RWPE2 (cell line): Measurements from ENCODE around the gene CAMSAP3.

Experiments used
- ATAC-seq: fragments of 200-7000 bp; cut with Tn5 transposase; 3 replicates; pipeline ENCODE4 v1.9.1; 2021; ENCODE audit warnings: low read depth
- DNase-seq: peaks from one replicate; pipeline ENCODE4 v3.0.0-alpha.2; 2020; ENCODE audit warnings: low spot score
- H3K27ac ChIP-seq: fragments of 450-650 bp; 2 replicates; pipeline ENCODE4 v1.5.1; 2017; ENCODE audit warnings: mild to moderate bottlenecking; ENCODE audit not compliant: poor library complexity, severe bottlenecking
- H3K27me3 ChIP-seq: fragments of 250-450 bp; sonication (Bioruptor Pico); 2 replicates; pipeline ENCODE4 v1.5.1; 2021; ENCODE audit warnings: mild to moderate bottlenecking, moderate library complexity; ENCODE audit not compliant: insufficient read depth, poor library complexity, severe bottlenecking
- H3K36me3 ChIP-seq: fragments of 250-450 bp; sonication (Bioruptor Pico); 2 replicates; pipeline ENCODE4 v1.5.1; 2020; ENCODE audit warnings: low read depth, mild to moderate bottlenecking, moderate library complexity
- H3K4me1 ChIP-seq: fragments of 250-450 bp; sonication (Bioruptor Pico); 2 replicates; pipeline ENCODE4 v1.5.1; 2021; ENCODE audit warnings: mild to moderate bottlenecking, moderate library complexity; ENCODE audit not compliant: insufficient read depth, poor library complexity, severe bottlenecking
- H3K4me3 ChIP-seq: fragments of 250-450 bp; sonication (Bioruptor Pico); 2 replicates; pipeline ENCODE4 v1.5.1; 2021; ENCODE audit warnings: mild to moderate bottlenecking, moderate library complexity; ENCODE audit not compliant: severe bottlenecking
- H3K9me3 ChIP-seq: fragments of 250-450 bp; sonication (Bioruptor Pico); 2 replicates; pipeline ENCODE4 v1.5.1; 2021; ENCODE audit warnings: mild to moderate bottlenecking, moderate library complexity; ENCODE audit not compliant: severe bottlenecking
- CTCF ChIP-seq: fragments of 450-650 bp; IDR thresholded peaks from one replicate; pipeline ENCODE4 v1.5.1; 2017; ENCODE audit warnings: mild to moderate bottlenecking, moderate library complexity; ENCODE audit not compliant: poor library complexity, severe bottlenecking

The CAMSAP3 gene

DNA sequence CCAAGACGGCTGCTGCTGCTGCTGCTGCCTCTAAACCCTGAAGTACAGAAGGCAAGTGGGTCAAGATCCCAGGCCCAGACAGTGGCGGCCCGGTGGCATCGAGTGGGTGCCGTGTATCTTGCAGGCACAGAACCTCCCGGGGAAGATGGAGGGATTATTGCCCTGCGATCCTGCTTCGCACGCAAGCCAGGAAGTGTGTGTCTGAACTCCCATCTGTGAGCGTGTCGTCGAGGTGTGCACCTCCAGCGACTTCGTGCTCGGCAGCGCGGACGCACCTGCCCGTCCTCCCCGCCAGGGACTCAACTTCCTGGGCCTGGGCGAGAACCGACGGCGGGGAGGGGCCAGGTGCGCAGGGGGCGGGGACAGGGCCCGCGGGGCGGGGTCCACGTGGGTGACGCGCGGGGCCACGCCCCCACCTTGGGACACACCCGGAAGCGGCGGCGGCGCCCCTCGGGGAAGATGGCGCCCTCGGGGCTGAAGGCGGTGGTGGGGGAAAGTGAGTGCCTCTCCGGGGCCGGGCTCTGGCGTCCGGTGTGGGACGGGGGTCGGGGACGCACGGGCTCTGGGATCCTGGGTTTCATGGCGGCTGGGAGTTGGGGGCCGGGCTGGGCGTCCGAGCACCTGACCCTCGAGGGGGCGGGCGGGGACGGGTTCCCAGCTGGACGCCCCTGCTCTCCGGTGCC, 41.2 kb downstream of the CAMSAP3 start, which contains the start of gene STXBP2:
TSS of gene STXBP2 (plus strand) at position 420 of the 683 bp plus-strand sequence. CDS start at position 460, 40 bp downstream.
- no peaks in the 10 kb centered on the region for H3K9me3 ChIP-seq
- H3K4me1 ChIP-seq: peaks cover 3% of the 10 kb centered on the region
- TF ChIP-seq CTCF: no peak
- H3K27ac ChIP-seq: peak within 1 kb of the TSS; percentile 22
- H3K36me3 ChIP-seq: no peaks in the 10 kb centered on the region; the same call in 1 of the 2 replicates
- H3K27me3 ChIP-seq: no peaks in the 10 kb centered on the region
- DNase-seq (no peak), ATAC-seq (peak; percentile 78)
- peak within 1 kb of the TSS; percentile 79 for H3K4me3 ChIP-seq

DNA sequence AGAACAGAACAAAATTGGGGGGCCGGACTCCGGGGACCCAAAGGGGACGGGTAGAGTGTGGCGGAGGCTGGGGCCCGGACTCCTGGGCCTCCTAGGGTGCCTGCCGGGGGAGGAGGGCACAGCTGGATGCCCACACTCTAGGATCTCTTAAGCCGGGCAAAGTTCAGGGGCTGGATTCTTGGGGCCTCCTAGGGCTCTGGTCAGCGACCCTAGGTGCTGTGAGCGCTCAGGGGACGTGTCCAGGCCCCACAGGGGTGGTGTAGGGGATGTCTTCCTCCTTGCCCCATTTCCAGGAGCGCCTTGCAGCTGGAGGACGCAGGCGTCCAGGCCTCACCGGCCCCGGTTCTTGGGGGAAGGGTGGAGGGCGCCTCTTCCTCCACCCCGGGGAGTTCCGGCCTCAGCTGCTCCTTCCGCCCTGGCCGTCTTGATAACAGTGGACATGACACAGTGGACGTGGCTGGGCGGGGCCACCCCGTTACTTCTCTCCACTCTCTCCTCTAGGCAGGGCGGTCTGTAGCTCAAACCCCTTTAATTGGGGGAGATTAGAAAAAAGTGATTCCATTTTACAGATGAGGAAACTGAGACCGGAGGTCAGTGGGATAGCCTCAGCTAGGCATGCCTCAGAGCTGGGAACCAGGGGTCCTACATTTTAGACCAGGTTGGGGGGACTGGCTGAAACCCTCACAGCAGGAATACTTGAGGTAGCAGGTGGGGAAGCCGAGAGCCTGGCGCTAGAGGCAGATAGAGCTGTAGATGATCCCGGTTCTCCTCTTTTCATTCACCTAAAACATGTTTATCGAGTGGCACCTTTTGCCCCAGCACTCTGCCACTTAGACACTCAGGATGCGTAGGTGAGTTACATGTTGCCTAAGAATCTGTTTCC, 42.0 kb downstream of the CAMSAP3 start:
- Histone ChIP-seq H3K27me3 (no peaks in the 10 kb centered on the region), H3K4me3 (peak overlapping the region; percentile 79), H3K36me3 (no peaks in the 10 kb centered on the region; the same call in 1 of the 2 replicates), H3K27ac (peak overlapping the region; percentile 22), H3K4me1 (peaks cover 3% of the 10 kb centered on the region), H3K9me3 (no peaks in the 10 kb centered on the region)
- ATAC-seq: peak; percentile 32; the same call in 1 of the 3 replicates
- no peak for DNase-seq
- no peak for TF ChIP-seq CTCF

DNA sequence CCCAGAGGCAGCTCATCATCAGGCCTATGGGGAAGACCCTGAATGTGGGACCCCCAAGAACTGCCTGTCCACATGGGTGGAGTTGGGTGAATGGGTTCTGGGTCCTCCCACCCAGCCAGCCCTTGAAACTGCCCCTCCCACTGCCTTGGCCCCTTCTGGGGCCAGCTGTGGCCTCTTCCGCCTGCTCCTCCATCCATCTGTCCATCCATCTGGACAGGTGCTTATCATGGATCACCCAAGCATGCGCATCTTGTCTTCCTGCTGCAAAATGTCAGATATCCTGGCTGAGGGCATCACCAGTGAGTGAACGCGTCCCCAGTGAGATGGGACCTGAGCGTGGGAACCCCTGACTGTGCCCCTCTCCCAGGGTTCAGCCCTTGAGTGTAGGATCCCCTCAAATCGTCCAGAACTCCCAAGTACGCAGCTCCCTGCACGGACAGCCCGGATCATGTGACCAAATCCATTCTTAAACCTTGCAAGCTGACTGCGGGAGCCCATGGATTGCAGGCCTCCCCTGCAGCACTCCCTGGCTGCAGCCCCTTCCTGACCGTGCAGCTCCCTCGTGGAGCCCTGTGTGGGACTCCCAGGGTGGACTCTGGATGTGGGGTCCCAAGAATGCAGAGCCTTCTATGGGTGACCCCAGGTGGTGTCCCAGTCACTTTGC, 43.3 kb downstream of the CAMSAP3 start:
- Histone ChIP-seq H3K27ac (no peak overlapping the region), H3K36me3 (no peaks in the 10 kb centered on the region; the same call in 1 of the 2 replicates), H3K27me3 (no peaks in the 10 kb centered on the region), H3K9me3 (no peaks in the 10 kb centered on the region), H3K4me3 (no peak overlapping the region), H3K4me1 (peaks cover 3% of the 10 kb centered on the region)
- TF ChIP-seq CTCF: no peak
- ATAC-seq (no peak), DNase-seq (no peak)

GRCh38 chr19:7639863-7640348, 44.2 kb downstream of the CAMSAP3 start:
- Histone ChIP-seq H3K4me3 (no peak overlapping the region), H3K4me1 (peaks cover 3% of the 10 kb centered on the region), H3K27ac (no peak overlapping the region), H3K36me3 (no peaks in the 10 kb centered on the region; the same call in 1 of the 2 replicates), H3K27me3 (no peaks in the 10 kb centered on the region), H3K9me3 (no peaks in the 10 kb centered on the region)
- TF ChIP-seq CTCF: no peak
- DNase-seq: no peak
- ATAC-seq: no peak
